GM21825 (cell line): Measurements from ENCODE around the gene SIVA1.

Experiments used
- ATAC-seq: cut with Tn5 transposase; IDR thresholded peaks from one replicate; pipeline ENCODE4 v1.9.1; 2021; ENCODE audit warnings: mild to moderate bottlenecking, moderate library complexity; ENCODE audit not compliant: unreplicated experiment

Gene SIVA1

DNA sequence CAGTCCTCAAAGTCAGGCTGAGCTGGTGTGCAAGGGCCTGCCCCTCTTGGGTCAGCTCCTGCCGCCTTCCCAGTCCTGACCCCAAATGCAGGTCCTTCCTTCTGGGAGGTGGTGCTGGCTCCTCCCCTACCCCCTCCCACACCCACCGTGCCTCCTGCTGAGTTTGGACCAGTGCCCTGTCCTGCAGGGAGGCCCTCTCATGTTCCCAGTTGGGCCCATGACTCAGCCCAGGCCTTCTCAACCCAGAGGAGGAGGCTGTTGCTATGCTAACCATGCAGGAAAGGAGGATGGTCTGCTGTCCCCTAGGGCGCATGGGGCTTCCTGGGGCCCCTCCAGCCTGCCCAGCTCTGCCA lies 52.4 kb downstream of the SIVA1 start:
- no peak for ATAC-seq

DNA sequence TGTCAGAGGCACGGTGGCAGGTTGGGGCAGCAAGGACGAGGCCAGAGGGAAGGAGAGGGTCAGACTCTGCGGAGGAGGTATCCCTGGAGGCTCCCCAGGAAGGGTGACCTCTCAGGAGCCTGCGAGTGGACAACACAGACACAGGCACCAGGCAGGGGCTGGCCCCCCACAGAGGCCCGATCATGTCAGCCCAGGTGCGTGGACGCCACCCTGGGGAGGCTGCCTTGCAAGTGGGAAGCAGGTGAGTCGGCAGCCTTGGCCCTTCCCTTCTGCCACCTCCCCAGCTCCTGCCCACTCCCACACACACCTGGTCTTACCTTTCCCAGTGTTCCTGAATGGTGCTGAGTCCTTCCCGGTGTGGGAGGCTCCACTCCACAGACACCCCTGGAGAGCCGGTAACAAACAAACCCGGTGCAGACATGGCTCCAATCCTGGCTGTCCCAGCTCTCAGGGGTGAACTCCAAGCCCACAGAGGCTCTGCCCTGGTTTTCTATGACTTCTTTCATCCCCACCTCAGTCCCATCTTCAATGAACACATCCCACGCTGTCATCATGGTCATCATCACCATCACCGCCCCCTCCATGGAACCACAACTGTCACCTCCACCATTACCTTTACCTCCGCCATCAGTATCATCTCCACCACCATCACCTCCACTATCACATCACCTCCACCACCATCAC lies 53.1 kb downstream of the SIVA1 start:
- no peak for ATAC-seq

- ATAC-seq: no peak
These were observed 53.9 kb downstream of the SIVA1 start for GRCh38 chr14:104806625-104807465.

- no peak for ATAC-seq
These were observed 55.5 kb downstream of the SIVA1 start for GRCh38 chr14:104808456-104808855.
